Measurements from ENCODE around the gene ACTR2.
"Not testable (repeated sequence)": the region's sequence is repeated elsewhere in the genome, so short reads cannot be mapped to it uniquely, and the experiment has no call there.

The ACTR2 gene

DNA sequence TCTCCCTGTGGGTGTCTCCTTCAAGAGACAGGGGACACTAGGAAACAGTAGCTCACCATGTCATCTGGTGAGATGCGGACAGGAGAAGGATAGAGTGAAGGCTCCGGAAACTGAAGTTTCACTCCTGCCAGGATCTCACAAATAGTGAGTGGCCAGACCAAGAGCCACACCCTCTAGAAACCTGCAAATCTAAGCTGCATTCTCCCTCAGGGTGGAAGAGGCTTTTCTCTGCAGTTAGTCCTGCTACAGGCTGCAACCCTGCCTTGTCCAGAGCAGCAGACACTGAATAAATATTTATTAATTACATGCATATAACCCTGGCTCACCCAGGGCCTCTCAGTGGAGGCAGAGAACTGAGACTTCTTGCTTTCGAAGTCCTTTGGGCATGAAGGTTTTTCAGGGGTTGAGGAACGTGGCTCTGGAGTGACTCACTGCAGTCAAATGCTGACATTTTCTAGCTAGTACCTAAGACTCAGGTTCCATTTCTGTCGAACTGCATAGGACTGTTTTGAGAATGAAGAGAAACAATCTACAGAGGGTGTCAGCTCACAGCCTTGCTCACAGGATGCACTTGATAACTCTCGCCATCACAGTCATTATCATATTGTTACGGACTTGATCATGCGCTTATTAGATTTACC lies 87.3 kb downstream of the ACTR2 start:
- no peak for DNase-seq

DNA sequence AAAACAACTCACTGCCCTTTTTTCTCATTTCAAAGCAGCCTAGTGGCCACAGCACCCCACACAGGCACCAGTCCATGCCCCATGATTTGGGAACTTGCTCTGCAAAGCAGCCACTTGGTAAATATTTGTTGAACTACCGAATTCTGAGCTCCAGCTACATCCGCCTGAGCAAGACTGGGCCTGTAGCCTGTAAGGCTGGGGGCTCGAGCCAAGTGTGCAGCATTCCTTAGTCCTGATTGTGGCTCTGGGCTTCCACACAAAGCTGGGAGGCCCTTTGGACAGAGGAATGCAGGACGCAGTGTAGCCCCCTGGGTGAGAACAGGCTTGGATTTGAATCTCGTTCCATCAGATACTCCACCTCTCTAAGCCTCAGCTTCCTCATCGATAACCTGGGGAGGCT lies 88.4 kb downstream of the ACTR2 start:
- DNase-seq, result no peak

DNA sequence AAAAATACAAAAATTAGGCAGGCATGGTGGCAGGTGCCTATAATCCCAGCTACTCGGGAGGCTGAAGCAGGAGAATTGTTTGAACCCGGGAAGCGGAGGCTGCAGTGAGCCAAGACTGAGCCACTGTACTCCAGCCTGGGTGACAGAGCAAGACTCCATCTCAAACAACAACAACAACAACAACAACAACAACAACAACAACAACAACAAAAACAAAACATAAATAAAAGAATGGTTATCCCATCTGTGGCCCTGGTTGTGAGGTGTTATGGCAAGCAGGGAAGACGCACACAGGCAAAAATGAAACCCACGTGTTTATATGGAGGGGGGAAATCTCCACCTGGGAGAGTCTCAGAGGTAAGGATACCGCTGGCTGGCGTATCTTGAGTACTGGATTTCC lies 89.7 kb downstream of the ACTR2 start:
- not testable (repeated sequence) for DNase-seq

DNA sequence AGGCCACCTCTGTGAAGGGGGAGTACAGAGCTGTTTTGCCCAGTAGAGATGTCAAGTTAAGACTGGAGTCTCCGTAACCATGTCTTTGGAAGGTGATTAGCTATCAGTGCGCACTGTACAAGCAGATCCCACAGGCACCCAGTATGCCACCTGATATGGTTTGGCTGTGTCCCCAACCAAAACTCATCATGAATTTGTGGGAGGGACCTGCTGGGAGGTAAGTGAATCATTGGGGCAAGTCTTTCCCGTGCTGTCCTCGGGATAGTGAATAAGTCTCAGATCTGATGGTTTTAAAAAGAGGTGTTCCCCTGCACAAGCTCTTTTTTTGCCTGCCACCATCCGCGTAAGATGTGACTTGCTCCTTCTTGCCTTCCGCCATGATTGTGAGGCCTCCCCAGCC lies 90.2 kb downstream of the ACTR2 start:
- DNase-seq, result no peak

DNA sequence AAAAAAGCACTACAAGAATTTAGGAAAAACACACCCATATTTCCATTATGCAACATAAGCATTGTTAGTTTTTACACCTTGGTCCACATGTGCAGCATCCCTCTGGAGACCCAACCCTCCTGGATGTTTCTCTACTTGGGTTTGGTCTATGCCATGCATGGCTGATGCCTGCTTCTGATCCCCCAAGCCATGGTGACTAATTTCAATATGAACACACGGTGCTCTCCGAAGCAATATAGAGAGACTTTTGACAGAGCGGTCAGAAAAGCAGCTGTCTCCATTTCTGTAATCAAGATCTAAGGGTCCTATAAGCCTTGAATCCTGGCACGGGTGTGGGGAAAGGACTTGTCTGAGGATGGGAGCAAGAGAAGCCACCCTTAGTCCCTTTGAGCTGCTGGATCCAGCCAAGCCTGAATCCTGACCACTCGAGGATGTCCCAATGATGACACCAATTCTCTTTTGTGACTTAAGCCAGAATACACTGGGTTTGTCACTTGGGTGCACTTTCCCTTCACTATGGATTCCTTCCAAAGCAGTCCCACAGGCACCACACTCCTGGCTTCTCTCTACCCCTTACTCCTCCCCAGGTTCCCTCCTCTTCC lies 91.5 kb downstream of the ACTR2 start:
- no peak for DNase-seq

DNA sequence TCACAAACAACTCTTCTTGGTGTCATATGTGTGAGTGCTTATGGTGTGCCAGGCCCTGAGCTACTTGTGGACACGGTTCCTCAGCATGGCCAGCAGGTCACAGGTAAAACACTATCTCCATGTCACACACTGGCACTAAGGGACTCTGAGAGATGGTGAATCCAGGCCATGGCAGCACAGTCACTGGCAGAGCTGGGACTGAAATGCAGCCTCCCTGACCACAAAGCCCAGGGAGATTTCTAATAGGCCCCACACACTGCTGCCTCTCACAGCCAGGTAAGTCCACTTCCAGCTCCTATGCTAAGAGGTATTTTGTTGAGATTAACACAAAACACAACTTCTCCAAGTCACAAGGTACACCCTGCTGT lies 92.0 kb downstream of the ACTR2 start:
- no peak for DNase-seq

DNA sequence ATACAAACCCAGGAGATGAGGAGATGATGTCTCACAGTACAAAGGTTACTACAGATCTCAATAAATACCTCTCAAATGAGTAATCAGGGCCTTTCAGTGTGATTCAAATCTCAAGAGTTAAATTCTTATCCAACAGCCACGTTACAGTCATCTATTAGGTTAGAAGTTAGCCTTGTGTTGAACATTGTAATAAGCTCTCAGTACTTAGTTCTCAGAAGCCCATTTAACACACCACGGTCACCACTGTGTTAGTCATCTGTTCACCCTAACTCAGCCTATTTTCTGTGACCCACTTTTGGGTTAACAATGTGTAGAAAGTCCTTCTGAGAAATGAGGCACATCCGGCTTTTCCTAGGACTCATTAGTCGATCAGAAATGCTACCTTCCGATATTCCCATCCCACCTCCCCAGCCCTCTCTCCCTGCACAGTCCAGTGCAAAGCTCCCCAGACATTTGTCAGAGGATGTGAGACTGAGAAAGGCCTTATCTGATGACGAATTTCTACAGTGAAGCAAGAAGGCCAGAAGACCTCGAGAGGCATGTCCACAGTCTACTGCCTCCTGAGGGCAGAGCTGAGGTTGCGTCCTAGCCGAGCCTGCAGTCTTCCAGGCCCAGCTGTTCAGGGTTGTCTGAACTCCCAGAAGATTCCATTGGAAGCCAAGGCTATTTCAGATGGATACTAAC lies 92.6 kb downstream of the ACTR2 start:
- DNase-seq, result no peak

All from NCI-H510A treated with DMSO at 0.1 percent for 48 hours (cell line).